OCI-LY7 (cell line): Measurements from ENCODE around the gene XPOT.
"Not testable (repeated sequence)": the region's sequence is repeated elsewhere in the genome, so short reads cannot be mapped to it uniquely, and the experiment has no call there.

ENCODE experiments used
- EZH2phosphoT487 ChIP-seq: fragments of 200-600 bp; sonication (generic); IDR thresholded peaks from 2 replicates; pipeline ENCODE4 v1.6.1; 2018; ENCODE audit warnings: low read depth, borderline replicate concordance, mild to moderate bottlenecking, mixed run types, antibody characterized with exemption, low read length, moderate library complexity, mixed read lengths
- TF ChIP-seq, protein P1 (sequence below): fragments of 200-600 bp; sonication (generic); conservative IDR thresholded peaks from 2 replicates; pipeline ENCODE4 v1.5.1; 2014; ENCODE audit warnings: mild to moderate bottlenecking, antibody characterized with exemption, low read length, moderate library complexity, mixed read lengths

- TF ChIP-seq, protein P1, sequence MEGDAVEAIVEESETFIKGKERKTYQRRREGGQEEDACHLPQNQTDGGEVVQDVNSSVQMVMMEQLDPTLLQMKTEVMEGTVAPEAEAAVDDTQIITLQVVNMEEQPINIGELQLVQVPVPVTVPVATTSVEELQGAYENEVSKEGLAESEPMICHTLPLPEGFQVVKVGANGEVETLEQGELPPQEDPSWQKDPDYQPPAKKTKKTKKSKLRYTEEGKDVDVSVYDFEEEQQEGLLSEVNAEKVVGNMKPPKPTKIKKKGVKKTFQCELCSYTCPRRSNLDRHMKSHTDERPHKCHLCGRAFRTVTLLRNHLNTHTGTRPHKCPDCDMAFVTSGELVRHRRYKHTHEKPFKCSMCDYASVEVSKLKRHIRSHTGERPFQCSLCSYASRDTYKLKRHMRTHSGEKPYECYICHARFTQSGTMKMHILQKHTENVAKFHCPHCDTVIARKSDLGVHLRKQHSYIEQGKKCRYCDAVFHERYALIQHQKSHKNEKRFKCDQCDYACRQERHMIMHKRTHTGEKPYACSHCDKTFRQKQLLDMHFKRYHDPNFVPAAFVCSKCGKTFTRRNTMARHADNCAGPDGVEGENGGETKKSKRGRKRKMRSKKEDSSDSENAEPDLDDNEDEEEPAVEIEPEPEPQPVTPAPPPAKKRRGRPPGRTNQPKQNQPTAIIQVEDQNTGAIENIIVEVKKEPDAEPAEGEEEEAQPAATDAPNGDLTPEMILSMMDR, result not testable (repeated sequence)
- not testable (repeated sequence) for TF ChIP-seq EZH2phosphoT487
Observed at GRCh38 chr12:64356209-64356608, 48.0 kb upstream of the XPOT start.
